H1 (cell line): ENCODE data around the gene SMIM1. TPM values are rescaled to one million over a fixed set of nuclear protein-coding genes. Genes with fewer than 3 reads are reported as not detected.

Experiments used
- CTBP2 ChIP-seq: IDR thresholded peaks from 2 replicates; pipeline ENCODE4 v1.7.0; 2011; ENCODE audit warnings: borderline replicate concordance, mild to moderate bottlenecking, moderate library complexity, mixed read lengths, low read length; ENCODE audit not compliant: insufficient read depth, insufficient read length
- MAFK ChIP-seq: IDR thresholded peaks from 2 replicates; pipeline ENCODE4 v1.6.1; 2012; ENCODE audit warnings: low read depth, mild to moderate bottlenecking, improper control_type of control experiment, low read length
- TAF7 ChIP-seq: optimal IDR thresholded peaks from 2 replicates; pipeline ENCODE3; 2011; ENCODE audit warnings: low read depth, mild to moderate bottlenecking, inconsistent platforms, low read length, moderate library complexity, borderline replicate concordance
- polyA plus RNA-seq, 7 experiments: library from polyadenylated mRNA; depleted of rRNA in 3 of 7; stranded (reverse) in 5 of 7; unstranded in 2 of 7; fragments of >200 nt in 5 of 7; fragments of 200-250 nt in 2 of 7; gene quantifications; 1 replicate in 5 of 7; 2 replicates in 1 of 7; 4 replicates in 1 of 7; pipeline versions ENCODE4 v1.2.1 to v1.2.3, GENCODE V29; 2011 to 2013; ENCODE audit warnings: missing spikeins in 2 of 7, mixed read lengths in 2 of 7
- total RNA-seq: library from RNA; stranded (reverse); fragmentation: NEBNext Ultra II Directional; extraction: Animal tissue kit (Norgen Biotek cat#: 25700); gene quantifications from 2 replicates; pipeline ENCODE4 v1.2.1, GENCODE V29; 2021

The SMIM1 gene
- total and polyA plus RNA-seq, 2 of the 8 experiments (the other 6 are each of a cell fraction or from before 2014, with no cell fraction given), result 7.7 to 9.7 TPM

- TF ChIP-seq MAFK (no peak), CTBP2 (no peak), TAF7 (no peak)
Observed at GRCh38 chr1:3787745-3788605, 15.4 kb downstream of the SMIM1 start (continued).
